ENCODE measurements around the gene CFAP161. TPM values are rescaled to one million over a fixed set of nuclear protein-coding genes. Genes with fewer than 3 reads are reported as not detected.

CFAP161 gene
- total and polyA plus RNA-seq, 9 of the 15 experiments (the other 6 are each of a cell fraction or from before 2014, with no cell fraction given): 25.8 to 83.3 (median 75.6) TPM

GRCh38 chr15:81091889-81092558, 42.0 kb upstream of the CFAP161 start (continued):
- TF ChIP-seq EP400 (IDR thresholded peaks at IDR 0.05) (0 out of 2 replicates have a peak, but pooled peaks have one; percentile 46), RCOR1 (IDR thresholded peaks at IDR 0.05; ENCODE audit: borderline replicate concordance in 1 of 2, low read depth in 2 of 2, low read length in 2 of 2) (peak in 1 of 2 experiments; percentile 76; a peak in 2 of 4 replicates), CTBP1 (IDR thresholded peaks at IDR 0.05; ENCODE audit: borderline replicate concordance) (peak; percentile 59; the same call in 1 of the 2 replicates), NRF1 (conservative IDR thresholded peaks at IDR 0.05 in 1 of 2, IDR thresholded peaks at IDR 0.05 in 1 of 2) (peak; percentile 17 to 28; a peak in 2 of 4 replicates), ZNF639 (CRISPR knock-in tag; conservative IDR thresholded peaks at IDR 0.05 in 1 of 2, IDR thresholded peaks at IDR 0.05 in 1 of 2) (no peak), KAT7 (CRISPR knock-in tag; IDR thresholded peaks at IDR 0.05; ENCODE audit: borderline replicate concordance) (0 out of 2 replicates have a peak, but pooled peaks have one; percentile 34), SMARCC2 (IDR thresholded peaks at IDR 0.05; ENCODE audit: low read depth) (peak; percentile 44; the same call in 1 of the 2 replicates), NEUROD1 (IDR thresholded peaks at IDR 0.05; ENCODE audit: borderline replicate concordance, low read depth, low read length, partially characterized antibody) (peak; percentile 35), MEIS2 (IDR thresholded peaks at IDR 0.05; ENCODE audit: partially characterized antibody) (peak; percentile 16), ARID1B (IDR thresholded peaks at IDR 0.05) (peak; percentile 79), FOSL1 (tag; conservative IDR thresholded peaks at IDR 0.05) (peak; percentile 83), POLR2AphosphoS5 (IDR thresholded peaks at IDR 0.05; ENCODE audit: control insufficient read depth, insufficient read depth, low read depth, low read length) (0 out of 2 replicates have a peak, but pooled peaks have one; percentile 36), TRIM24 (IDR thresholded peaks at IDR 0.05) (peak in 1 of 2 experiments; percentile 9; a peak in 1 of 4 replicates), MTA3 (IDR thresholded peaks at IDR 0.05; ENCODE audit: borderline replicate concordance) (0 out of 2 replicates have a peak, but pooled peaks have one; percentile 29), BRD9 (IDR thresholded peaks at IDR 0.05; ENCODE audit: low read depth, partially characterized antibody) (peak; percentile 50), ZBTB2 (IDR thresholded peaks at IDR 0.05) (peak; percentile 55; the same call in 1 of the 2 replicates), GATA2 (CRISPR knock-in tag; IDR thresholded peaks at IDR 0.05) (peak; percentile 23; the same call in 1 of the 2 replicates), TRIM25 (IDR thresholded peaks at IDR 0.05; ENCODE audit: borderline replicate concordance) (no peak), LEF1 (IDR thresholded peaks at IDR 0.05) (peak; percentile 55; the same call in 1 of the 2 replicates), SIRT6 (IDR thresholded peaks at IDR 0.05; ENCODE audit: low read depth, low read length) (no peak), L3MBTL2 (IDR thresholded peaks at IDR 0.05) (peak; percentile 39; the same call in 1 of the 2 replicates), NBN (IDR thresholded peaks at IDR 0.05; ENCODE audit: low read depth) (peak; percentile 59), KDM1A (IDR thresholded peaks at IDR 0.05) (peak; percentile 46 to 54; a peak in 3 of 4 replicates), MEF2D (tag; conservative IDR thresholded peaks at IDR 0.05; ENCODE audit: low read depth) (peak; percentile 97)
